Kidney capillary endothelial cell (primary cell): ENCODE measurements around the gene HES6.

Experiments
- DNase-seq: peaks from one replicate; pipeline ENCODE4 v3.0.0-alpha.2; 2018; ENCODE audit warnings: low spot score

HES6 gene, protein sequence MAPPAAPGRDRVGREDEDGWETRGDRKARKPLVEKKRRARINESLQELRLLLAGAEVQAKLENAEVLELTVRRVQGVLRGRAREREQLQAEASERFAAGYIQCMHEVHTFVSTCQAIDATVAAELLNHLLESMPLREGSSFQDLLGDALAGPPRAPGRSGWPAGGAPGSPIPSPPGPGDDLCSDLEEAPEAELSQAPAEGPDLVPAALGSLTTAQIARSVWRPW

DNA sequence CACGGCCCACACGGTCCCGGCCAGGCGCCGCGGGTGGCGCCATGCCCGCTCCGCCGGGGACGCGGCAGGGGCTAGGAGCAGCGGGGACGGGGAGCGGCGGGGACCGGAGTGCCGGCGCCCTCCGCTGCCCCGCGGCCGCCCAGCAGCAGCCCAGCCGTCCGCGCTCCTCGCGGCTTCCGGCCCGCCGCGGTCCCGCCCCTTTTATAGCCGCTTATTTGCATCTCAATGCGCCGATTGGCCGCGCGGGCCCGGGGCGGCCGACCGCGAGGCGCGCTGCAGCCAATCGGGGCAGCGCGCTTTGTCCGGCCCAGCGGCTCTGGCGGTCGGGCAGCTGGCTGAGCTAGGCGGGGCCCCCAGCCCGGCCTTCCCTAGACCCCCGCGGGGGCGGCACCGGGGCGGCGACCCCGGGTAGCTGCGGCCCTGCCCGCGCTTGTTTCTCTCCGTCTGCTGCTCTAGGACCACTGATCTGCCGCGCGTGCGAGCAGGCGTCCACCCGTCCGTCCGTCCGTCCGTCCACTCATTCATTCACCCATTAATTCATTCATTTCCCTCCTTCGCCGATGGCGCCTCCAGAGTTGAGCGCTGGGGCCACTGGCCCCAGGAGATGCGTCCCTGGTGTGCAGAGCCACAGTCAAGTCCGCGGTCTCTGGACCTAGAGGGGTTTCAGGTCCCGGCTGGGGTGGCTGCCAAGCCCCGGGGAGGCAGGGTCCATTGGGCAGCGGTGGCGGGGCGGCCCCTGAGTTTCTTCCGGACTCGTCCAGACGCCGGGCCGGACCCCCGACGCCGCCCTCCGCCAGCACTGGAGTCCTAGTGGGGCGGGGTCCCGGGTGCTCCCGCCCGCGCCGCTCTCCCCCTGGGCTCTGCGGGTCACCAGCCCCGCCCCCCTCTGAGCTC lies at the start of gene HES6:
HES6 (minus strand) TSS at position 176 of the 894 bp plus-strand sequence; CDS start at position 43, 133 bp downstream.
- peak; percentile 87 for DNase-seq

DNA sequence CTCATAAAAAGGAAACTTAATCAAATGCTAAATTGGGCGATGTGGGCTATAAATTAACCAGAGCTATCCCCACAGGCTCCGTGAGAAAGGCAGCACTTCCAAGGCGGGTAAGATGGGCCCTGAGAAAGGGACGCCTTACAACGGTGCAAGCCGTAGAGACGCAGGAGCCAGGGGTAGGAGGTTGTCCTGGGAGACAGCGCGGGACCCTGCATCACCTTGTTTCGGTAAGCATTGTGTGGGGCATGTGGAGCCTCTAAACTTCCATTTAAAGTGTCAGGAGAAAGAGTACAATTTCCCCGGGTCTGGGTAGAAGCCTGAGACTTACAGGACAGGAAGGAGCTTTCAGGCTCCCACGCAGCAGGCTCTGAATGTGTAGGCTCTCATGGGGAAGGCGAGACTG lies 49.7 kb upstream of the HES6 start:
- DNase-seq: no peak

DNA sequence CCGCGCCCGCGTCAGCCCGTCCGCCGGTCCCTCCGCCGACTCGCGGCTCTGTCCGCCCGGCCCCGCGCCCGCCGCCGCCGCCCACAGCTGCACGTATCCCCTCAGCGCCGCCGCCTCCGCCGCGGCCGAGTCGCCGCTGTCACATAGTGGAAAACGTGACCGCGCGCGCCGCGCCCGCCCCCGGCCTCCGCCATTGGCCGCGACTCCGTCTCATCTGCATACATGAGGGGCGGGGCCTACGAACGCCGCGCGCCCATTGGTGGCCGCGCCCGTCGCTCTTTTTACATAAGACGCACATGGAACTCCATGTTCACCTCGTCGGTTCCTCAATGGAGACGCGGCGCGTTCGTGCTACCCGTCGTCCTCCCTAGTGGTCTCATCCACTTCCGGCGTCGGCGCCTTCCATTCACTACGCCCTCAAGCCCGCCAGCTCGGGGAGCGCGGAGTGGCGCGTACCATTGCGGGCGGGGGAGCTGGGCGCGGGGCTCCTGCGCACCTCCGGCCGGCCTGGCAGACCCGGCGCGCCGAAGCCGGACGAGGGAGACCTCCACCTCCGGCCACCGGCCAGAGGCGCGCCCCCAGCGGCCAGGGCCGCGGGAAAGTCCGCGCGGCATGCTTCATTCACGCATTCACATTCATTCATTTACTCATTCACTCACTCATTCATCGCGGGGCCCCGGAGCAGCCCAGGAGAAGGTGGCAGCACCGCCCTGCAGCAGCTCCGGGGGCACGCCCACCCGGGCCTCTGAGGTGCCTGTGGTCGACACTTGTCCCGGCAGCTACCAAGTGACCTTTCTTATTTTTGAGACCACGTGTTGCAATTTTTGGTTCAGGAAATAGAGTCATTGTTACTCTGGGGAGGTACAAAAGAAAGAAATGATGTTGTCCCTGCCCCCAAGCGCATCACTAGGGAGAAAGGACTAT lies 49.1 kb upstream of the HES6 start:
- DNase-seq: peak; percentile 98

DNA sequence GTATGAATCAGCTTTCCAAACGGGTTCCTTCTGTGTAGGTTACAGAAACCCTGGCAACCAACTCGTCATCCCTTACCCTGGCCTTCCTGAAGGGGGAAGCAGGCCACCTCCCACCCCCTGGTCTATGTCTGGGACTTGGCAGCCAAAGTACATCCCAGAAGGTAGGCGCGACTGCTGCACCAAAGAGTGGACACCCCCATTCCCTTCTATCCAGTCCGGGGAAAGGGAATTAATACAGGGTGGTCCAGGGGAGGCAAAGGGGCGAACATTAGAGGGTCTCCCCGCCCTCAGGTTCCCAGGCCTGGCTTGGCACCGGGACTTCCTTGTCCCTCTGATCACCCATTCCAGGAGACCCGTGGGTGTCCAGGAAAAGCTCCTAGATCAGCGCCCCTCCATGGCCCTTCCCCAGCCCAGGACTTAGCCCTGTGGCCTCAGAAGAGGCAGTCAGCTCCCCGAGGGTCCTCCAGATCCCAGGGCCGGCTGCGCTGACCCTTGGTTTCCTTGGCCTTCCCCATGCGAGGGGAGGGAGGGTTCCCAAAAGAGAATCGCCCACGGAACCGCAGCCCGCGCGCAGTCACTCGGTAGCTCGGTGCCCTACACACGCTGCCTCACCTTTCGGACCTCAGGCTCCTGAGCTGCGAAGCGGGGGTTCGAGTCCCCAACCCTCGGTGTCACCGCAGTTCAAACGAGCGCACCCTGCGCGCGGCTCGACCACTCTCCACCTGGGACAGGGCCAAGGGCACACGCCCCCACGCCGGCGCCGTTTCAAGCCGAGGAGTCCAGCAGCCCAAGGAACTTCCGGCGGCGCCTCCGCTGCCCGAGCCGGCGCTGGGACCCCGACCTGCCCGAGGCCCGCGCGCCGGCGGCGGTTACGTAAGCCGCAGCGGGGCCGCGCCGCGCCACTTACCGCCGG lies 48.2 kb upstream of the HES6 start, which contains the start of gene PER2:
PER2 (minus strand) TSS at position 874 of the 913 bp plus-strand sequence. CDS start 10,674 bp downstream, outside the sequence.
- DNase-seq: peak; percentile 59

DNA sequence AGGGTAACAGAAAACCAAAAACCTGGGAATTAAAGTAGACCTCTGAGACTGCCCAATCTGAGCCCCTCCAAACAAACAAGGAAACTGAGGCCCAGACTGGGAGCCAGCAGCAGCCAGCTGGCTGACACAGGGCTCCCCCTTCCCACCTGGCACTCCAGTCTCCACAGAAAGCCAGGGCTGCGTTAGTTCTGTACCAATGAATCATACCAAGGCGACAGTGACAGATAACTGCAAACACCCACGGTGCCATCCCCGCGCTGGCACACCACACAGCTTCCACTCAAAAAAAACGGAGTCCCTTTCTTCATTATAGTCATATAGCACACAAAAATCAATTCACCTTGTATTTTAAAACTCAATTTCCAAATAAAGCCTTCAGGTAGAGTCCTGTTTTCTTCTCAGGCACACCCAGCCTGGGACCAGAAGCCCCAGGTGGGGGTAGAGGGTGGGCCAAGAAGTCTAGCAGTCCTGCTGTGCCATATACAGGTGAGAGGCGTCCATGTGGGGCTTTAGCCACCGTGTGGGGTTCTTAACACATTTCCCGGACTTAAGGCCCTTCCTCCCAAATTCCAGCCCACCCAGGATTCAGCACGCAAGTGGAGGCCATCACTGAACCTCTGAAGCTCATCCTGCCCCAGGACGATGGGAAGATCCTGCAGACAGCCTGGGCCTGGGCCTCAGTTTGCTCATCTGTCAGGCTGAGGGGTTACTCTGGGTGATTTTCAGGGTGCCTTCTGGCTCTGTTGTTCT lies 47.3 kb upstream of the HES6 start:
- DNase-seq: no peak

DNA sequence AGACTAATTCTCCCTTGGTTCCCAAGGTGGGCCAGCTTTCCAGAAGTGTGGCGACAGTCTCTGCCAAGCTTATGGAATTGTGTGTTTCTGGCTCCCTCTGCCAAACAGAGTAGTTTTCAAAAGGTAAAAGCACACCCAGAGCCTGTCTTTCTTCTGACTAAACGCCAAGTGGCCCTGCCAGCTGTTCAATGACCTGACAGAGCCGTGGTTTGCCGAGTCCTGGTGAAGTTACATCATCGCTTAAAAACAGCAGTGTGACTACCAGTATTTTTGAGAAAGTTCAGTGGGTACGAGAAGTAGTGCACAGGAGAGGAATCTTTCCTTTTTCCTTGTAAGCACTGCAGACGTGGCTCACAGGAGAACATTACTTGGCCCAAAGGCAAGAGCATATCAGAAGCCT lies 46.7 kb upstream of the HES6 start:
- no peak for DNase-seq

DNA sequence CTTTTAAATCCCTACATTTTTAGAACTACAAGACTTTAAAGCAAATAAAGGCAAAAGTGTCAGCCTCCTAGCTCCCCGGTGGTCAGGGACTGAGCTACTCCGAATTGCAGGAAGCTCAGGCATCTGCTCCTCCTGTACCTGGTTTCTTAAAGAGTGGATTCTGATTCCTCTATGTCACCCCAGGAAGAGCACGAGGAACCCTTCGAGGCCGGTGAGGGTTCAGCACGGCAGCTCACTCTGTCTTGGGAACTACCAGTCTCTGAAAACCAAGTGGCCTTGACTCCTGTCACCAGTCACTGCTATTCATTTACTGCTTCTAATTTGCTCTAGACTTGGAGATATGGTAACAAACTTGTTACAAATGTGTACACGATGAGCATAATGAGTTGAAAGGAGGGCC lies 46.3 kb upstream of the HES6 start:
- no peak for DNase-seq

DNA sequence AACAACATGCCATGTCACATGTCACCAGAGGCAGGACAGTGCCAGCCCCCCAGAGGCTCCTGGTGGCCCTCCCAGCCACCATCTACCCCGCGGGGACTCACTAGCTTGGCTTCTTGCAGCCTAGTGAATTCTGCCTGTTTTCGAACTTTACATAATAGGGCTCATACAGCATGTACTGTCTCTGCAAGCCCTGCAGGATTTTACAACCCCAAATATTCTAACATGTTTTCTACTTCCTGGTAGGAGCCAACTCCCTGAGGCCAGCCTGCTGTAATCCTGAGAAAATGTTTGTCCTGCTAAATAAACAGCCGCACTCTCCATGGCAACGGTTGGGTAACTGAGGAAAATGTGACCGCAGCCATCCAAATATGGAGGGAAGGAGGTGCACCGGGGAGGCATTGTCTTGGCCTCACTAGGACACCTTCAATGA lies 45.8 kb upstream of the HES6 start:
- no peak for DNase-seq

DNA sequence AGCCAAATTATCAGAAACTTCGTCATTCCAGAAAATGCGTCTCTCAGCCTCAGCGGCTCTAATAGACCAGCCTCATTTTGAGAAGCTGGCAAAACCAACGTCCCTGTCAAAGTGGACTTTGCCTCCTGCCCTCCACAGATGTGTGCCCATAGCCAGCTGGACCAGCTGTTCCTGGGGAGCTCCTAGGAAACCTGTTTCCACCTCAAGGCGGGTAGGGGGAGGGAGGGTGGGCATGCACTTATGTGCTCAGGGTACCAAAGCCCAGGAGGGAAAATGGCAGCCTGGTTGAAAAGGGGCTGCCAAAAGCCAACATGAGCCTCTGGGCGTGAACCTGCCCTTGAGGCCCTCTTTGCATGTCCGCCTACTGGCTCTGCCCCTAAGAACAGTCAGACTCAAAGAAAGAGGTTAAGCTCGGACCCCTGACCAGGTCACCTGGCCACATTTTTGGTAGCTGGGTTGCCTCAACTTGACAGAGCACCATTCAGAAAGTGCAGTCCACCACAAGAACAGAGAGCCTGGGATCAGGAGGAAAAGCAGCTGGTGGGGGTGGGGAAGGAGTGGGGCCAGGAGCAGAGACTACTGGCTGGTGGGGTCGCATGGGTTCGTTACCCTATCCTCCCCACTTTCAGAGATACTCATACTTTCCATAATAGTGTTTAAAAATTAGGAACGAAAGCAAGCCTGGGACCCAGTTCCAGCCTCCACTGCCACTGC lies 45.1 kb upstream of the HES6 start:
- no peak for DNase-seq

DNA sequence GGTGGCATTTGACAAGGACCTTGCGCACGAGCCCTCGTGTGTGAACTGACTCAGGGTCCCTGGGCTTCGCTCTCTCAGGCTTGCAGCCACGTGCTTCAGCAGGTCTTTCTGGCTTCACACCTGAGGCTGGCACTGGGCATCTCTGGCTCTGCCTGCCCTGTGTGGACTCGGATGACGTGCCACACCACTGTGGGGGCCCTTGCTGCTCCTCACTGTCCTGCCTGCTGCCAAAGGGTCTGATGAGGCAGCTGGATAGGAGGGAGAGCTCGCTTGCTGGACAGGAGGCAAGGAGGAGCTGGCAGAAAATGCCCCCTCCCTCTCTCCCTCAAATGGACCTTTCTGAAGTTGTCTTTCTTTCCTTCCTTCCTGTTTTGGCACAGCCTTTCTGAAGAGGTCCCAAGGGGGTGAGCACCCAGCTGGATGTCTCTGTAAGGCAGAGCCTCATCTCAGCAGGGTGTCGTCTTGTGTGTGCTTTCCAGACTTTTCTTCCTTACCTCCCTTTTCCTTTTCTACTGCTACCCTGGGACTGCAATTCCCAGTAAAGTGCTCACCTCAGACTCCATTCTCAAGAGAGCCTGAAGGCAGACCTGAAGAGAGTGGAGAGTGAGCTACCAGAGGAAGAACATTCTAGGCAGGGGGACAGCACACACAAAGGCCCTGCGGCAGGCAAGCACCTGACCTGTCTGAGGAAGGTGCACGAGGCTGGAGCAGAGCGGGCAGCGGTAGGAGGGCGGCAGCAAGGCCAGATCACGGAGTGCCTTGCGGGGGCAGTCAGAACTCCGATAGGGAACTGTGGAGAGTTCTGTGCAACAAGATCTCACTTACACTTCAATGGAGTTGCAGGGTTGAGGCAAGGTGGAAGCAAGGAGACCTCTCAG lies 43.3 kb upstream of the HES6 start:
- DNase-seq: no peak

DNA sequence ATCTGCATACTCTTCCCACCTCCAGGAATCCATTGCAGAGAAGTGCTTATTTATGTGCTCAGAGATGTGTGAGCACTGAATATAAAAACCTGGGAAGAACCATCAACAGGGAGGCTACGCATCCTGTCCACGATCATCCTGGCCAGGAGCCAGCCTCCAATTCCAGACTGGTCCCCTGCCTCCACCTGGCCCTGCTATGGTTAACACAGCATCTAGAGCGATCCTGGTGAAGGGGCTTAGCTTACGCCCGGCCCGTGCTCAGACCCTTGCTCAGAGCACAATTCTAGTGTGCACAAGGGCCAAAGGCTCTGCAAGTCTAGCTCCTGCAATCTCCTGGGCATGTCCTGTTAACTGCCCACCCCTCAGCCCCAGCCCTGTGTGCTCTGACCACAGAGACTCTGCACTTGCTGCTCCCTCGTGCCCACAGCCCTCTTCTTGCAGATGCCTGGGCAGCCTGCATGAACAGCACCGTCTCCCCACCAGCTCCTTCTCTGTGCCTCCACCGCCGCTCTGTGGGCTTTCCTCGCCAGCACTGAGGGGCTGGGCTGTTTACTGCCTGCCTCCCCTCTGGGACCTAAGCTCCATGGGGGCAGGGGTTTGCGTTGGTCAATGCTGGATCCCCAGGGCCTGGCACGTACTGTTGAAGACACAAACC lies 42.1 kb upstream of the HES6 start:
- DNase-seq: no peak

DNA sequence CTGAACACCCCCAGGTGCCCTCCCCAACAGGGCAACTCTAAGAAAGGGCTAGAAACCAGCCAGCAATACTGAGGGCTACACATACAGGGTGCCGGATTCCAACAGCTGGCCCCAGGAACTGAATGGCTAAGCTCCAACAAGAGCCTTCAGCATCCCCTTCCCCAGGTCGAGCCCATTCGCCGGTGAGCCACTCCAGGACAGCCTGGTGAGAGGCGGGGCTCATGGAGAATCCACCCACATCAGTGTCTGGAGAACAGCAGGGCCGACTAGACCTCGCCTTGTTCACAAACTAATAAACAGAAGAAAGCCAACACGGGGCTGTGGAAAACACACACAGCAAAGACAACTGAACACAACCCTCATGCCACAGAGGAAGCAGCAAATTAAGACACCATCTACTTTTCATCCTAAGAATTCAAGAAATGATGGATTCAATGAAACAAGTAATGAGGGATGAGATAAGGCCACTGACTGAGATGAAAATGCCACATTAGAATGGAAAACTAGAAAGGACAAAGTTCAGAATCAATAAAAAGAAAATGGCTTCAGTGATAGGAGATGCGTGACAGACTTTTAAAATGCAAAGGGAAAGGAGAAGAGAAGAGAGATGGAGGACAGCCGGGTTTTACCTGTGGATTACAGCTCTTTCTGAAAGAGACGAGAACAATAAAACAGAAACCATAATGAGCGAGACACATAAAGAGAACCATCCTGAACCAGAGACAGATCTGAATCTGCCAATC lies 40.4 kb upstream of the HES6 start:
- DNase-seq: no peak

DNA sequence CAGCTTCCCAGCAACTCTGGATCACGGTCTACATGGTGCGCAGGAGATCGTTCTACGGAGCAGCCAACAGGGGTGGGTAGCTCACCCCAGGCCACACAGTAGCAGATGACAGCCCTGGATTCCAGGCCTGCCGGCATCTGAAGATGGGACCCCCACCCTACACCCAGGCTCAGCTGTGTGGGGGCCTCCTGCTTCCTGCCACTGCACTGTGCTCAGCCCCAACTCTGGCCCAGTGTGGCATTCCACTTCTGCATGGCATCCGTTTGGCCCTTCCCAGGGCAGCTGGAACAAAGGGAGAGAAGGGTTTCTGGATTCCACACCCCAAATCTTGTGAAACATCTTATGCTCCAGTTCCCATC lies 39.5 kb upstream of the HES6 start:
- no peak for DNase-seq

DNA sequence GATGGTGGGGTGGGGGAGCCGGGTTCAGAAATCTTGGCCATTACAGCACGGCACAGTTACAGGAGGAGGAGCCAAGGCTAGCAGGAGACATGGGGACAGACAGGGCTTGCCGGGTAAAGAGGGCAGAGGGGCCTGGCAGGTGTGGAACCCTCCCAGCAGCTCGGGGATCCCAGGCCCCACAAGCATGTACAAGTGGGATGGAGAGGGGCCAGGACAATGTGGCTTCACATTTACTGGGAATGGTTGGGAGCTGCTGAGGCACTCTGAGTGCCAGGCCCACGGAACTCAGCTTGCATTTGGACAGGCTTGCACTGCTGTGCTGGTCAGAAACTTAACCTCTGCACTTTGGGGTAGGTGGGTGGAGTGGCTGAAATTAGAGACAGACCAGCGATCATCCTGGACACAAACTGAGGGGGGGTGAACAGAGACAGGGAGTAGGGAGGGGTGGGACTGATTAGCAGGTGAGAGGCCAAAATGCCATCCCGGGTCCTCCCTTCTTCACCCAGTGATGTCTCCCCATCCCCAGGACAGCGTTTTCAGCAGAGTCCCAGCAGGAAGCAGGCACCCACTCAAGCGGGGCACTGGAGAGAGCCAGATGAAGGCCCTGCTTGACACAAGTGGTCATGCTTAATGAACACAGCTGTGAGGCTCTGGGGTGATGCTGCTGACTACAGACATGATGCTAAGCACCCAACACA lies 38.9 kb upstream of the HES6 start:
- DNase-seq: no peak

DNA sequence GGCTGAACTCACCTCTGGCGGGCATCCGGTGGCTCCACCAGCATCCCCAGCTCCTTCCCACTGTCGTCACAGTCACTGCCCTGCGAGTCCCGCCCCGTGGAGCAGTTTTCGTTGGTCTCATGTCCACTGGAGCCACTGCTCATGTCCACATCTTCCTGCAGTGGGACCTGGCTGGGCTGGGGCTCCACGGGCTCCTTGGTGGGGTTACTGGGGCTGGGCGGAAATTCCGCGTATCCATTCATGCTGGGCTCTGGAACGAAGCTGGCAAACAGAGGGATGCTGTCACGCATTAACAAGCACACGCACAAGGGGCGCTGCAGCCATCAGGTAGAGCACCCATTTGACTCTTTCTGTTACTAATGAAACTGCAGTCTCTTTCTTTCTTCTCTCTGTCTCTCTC lies 37.9 kb upstream of the HES6 start:
- no peak for DNase-seq

DNA sequence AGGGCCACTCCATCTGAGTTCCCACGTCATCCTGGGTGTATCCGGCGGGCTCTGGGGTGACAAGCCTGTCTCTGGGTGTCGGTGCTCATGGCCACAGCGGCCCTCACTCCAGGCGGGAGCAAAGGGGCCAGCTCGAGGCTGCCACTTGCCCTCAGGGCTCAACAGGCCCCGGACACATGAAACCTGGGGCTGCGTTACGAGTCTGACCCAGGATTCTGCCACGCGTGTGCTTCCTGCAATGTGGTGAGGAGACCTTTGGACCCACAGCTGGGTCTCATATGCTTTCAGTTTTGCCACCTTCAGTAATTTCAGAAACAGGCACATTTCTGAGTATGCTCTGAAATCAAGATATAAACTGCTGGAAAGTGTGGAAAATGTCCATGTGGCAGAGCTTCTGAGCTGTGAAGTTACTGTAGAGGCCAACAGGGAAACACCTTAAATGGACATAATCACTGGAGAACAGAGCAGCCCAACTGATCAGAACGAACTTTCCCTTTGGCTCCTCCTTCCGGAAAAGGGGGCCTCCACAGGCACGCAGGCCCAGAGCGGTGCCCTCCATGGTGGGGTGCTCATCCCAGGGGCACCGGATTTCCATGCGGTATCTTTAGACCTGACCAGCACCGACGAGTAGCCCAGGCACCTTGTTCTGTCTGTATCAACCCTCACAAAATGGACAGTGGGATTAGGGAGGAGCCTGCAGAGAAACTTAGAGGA lies 34.5 kb upstream of the HES6 start:
- no peak for DNase-seq
